SKM-1 (cell line): ENCODE data around the gene FBLN5.
"Not testable (repeated sequence)": the region's sequence is repeated elsewhere in the genome, so short reads cannot be mapped to it uniquely, and the experiment has no call there.

ENCODE experiments used
- DNase-seq: peaks from one replicate; lab custom pipeline; 2025; ENCODE audit not compliant: unreplicated experiment; lab: John Stamatoyannopoulos, UW

The FBLN5 gene

DNA sequence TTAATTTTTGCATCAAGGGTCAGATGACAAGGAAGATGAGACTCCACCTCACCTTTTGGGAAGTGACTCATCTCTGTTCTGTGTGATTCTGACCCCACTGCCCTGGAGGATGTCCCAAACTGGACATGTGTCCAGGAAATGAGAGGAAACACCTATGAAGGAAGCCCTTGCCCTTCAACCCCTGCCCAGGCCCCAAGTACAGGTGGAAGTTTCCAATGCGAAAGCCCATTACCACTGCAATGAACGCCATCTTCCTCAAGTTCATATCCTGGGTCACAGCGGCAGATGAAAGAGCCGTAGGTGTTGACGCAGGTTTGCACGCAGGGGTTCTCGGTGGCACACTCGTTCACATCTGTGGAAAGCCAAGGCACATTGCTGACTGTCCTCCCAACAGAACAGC is 60.5 kb downstream of the FBLN5 start:
- no peak for DNase-seq

DNA sequence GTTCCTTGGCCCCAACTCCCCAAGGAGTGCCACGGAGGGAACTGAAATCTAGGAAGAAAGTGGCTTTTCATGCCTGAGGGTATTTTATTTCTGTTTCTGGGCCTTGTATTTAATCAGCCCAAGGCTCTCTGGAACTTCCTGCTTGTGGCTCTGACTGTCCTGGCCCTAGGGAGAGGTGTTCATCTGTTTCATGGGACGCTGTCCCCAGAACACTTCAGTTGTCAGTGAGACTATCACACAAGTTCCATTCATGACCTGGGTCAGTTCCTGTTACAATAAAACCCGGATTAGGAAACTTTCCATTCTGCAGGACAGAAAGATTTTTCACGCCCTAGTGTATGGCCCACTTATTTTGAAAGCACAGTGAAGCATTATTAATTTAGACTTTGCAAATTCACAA is 61.7 kb downstream of the FBLN5 start:
- DNase-seq = no peak

DNA sequence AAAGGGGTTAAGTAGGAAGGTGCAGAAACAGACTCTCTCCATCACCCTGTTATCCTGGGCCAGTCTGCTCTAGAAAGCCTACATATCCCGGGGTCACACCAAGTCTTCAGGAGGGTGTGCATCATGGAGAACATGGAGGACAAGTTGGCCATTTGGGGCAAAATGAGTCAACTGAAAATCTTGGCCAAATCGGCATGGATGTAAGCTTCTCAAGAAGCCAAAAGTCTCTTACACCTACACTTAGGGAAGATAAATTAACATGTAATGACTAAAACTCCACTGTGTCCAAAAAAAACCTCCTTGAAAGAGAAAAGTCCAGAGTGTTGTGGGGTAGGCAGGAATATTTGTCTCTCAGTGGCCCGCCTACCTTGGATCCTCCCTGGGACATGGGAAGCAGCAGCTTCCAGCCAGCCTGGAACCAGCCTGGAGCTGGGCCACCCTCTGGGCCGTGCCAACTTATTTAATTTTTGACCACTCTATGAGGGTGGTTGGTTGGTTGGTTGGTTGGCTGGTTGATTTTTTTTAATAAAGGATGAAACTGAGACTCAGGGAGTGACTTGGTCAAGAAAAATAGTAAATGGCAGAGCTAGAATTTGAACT is 62.3 kb downstream of the FBLN5 start:
- DNase-seq = no peak

DNA sequence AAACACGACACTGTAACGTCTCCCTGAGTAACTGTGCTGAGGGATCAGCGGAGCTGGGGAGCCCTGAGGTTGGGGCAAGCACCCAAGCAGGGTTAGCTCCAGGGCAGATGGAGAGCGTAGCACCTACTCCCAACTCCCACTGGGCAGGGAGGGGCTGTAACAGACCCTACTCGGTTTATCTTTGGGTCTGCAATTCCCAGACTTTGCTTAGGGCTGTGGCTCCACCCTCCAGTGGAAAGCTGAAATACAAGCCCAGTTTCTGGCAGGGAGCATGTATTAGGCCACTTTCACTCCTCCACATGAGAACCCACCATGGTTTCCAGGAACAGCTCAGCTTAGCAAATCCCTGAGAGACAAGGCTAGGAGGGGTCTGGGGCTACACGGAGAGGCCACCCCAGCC is 62.8 kb downstream of the FBLN5 start:
- no peak for DNase-seq

DNA sequence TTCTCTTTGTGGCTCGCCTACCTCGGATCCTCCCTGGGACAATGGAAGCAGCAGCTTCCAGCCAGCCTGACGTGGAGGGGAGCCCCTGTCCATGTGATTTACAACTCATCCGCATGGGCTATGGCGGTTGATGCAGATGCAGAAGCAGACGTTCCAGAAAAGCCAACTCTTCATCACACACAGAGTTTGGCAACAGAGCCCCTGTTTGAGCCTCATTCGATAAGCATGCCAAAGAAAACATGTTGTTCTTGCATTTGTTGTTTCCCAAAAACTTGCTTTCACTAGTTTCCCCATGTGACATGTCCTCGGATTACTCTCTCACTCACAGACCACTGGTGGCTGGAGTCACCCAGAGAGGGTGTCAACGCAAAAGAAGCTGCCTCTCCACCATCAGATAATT is 63.7 kb downstream of the FBLN5 start:
- no peak for DNase-seq

DNA sequence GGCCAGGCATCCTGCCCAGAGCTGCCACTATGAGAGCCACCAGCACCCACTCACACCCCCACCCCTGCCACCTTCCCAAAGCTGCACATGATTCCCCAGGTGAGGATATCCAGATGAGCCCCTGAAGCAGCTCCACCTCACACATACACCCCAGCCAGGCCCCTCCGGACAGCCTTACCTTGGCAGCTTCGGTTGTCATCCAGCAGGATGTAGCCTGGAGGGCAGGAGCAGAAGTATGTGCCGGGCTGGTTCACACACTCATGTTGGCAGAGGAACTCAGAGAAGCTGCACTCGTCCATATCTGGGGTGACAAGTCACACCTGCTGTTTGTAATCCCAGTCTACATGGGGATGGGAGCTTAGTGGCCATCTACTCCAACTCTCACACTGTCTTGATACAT is 64.7 kb downstream of the FBLN5 start:
- DNase-seq = no peak

DNA sequence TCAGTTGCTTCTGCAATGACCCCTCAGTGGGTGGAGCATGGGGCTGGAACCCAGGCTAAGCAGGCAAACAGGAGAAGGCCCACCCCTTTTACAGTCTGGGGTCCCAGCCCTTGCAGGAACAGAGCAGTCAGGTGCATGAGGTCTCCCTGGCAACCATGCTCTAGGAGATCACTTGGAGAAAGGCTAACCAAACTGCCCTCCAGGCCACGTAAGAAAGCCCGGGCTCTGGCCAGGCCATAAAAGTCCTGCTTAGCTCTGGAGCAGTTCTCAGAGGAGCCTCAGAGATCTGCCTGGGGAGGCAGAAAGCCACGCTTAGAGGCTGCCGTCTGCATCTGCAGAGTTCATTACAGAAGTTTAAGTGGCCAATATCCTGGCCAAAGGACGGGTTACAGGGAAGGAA is 65.1 kb downstream of the FBLN5 start:
- DNase-seq = no peak

DNA sequence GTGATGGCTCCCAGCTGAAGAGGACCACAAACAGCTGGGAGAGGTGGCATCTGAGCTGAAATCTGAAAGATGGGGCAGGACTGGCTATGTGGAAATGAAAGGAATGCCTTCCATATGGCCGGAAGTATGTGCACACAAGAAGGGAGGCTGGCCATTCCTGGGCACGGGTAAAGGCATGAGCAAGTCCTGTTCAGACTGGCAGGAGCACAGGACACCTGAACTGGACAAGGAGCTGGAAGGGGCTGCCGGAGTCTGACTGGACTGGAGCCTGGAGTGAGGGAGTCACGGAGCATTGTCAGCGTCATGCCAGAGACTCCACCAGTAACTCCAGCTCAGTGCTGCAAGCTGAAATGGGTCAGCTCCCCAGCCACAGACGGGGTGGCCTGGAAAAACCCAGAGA is 68.3 kb downstream of the FBLN5 start:
- DNase-seq = no peak

DNA sequence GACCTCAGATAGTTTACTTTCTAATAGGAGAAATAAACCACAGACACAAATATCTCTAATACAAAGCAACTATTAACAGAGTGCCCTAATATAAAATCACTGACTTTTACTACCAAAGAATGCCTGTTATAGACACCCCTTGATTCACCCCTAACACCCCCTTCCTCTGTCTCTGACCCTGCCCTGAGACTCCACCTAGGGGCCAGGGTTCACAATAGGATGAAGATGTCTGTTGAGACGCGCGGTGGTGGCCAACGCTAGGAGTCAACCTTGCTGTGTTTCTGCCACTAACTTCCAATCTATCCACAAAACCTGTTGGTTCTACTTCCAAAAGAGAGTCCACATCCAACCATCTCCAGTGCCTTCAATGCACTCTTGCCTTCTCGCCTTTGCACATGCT is 69.2 kb downstream of the FBLN5 start:
- DNase-seq = no peak

DNA sequence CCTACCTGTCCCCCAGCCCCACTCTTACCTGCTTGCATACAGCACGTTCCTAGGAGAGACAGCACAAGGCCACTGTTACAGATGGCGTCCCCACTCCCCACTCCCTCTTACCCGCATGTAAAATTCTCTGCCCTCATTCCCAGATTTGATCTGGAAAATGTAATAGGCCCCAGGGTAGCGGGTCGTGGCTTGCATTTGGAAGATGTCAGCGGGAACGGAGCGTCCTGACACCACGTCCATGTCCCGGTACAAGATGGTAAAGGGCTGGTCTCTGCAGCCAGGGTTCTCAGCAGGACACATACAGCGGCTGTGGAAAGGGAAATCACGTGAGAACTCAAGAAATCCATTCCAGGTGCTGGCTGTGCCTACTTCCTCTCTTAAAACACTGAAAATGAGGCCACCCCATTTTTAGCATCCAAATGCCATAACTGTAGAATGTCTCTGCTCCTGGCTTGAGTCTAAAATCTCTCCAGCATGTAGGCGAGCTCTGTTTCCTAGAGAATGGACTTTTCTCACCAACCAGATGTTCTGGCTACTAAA is 70.0 kb downstream of the FBLN5 start:
- DNase-seq = no peak

DNA sequence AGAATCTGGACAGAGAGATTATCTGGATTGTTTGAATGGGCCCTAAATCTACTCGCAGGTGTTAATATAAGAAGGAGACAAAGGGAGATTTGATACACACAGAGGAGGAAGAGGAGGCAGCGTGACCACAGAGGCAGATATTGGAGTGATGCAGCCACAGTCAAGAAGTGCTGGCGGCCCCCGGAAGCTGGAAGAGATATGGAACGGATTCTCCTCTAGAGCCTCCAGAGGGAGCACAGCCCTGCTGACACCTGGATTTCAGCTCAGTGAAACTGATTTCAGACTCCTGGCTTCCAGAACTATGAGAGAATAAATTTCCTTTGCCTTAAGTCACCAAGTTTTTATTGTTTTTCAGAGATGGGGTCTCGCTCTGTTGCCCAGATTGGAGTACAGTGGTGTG is 71.0 kb downstream of the FBLN5 start:
- no peak for DNase-seq

DNA sequence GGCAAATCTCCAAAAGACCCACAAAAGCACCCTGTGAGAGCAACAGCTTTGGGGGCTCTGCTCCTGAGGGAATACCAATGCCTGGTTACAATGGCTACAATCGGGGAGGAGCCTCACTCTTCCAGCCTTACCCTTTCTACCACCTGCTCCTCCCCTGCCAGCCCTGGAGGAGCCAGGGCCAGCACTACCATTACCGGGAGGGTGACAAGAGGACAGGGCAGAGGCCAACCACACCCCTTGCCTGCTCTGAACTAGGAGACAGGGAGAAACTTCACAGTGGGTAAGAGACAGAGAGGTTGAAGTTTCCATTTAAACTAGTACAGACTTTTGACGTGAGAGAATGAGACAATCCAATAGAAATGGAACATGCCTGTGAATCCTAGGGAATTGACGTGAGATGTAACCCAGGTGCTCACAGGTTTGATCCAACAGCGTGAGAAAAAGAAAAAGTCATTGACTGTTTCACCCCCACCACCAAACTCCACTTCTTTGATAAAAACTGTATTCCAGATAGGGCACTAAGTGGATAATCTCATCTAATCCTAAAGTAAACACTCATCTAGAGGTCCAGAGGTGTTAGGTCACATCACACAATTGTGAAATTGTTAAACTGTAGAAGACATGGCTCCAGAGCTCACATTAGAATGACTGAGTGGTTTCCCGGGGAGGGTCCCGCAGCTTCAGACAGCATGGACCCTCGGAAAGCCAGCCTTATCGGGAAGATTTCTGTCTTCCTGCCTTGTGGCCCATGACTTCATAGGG is 71.8 kb downstream of the FBLN5 start:
- DNase-seq = no peak

DNA sequence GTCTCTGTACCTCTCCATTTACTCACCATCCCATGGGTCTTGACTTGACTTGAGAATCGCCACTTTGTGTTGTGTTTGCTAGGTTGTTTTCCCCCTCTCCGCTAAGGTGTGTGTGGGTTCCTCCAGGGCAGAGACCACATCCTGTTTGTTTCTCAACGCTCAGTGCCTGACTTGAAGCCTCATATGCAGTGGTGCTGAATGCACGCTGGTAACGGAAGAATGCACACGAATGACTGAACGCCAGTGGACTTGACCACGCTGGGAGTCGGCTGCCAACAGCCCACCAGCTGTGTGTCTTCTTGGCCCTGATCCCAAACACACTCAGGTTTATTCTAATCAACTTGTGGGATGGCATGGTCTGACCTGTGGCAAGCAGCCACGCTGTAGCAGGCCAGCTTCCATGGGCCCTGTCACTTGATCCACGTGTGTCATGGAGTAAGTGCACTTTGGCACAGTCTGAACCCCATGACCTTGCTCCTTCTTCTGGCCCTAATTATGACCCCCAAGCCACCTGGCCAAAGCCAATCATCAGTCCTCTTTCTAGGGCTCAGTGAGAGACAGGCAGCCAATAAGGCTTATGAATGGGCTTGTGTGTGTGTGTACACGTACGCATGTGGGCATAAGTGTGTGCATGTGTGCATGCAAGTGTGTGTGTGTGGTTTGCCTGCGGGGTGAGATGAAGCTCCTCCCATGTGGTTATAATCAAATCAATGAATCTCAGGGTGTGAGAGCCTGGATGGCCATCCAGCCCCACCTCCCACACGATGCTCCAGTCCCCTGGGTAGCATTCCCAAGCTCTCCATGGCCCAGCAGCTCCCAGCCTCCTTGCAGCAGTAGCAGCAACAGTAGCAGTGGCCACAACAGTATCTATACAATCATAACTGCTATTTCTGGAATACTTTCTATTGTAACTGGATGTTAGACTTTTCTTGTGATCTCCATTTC is 73.8 kb downstream of the FBLN5 start:
- DNase-seq = no peak

DNA sequence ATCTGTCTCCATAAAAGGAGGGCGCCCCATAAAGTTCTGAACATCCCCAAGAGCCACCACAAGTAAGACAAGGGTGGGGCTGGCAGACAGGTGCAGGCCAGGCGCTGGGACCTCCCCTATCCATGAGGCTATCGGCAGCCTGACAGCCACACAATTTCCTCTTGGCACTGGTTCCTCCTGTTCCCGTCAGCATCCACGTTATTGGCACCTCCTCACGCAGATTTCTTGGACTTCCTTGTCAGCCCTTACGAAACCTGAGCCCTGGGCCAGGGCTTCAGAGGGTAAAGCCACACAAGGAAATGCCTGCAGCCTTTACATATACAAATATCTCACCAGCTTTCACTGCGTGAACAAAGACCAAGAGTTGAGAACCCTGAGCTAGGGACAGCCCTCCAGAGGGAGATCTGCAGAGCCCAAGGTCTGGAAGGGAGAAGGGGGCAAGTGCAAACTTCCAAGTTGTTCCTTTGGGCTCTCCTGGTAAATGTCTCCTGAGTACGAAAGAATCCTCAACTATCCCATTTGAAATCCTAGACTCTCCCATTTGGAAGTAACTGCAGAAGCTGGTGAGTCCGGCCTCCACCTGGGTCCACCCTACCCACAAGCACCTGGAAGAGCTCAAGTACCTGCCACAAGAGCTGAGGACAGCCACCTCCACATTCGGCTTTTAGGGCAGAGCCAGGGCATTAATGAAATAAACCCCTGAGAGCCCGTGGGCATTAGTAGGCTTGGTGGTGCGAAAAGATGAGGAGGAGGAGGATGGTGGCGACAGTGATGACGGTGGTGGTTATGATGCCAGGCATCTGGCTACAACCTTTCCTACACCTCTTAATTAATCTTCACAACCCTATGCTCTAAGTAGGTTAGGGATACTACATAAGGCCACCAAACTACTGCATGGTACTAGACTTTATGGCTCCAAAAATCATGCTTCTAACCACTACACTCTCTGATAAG is 74.7 kb downstream of the FBLN5 start:
- peak; percentile 27 for DNase-seq

DNA sequence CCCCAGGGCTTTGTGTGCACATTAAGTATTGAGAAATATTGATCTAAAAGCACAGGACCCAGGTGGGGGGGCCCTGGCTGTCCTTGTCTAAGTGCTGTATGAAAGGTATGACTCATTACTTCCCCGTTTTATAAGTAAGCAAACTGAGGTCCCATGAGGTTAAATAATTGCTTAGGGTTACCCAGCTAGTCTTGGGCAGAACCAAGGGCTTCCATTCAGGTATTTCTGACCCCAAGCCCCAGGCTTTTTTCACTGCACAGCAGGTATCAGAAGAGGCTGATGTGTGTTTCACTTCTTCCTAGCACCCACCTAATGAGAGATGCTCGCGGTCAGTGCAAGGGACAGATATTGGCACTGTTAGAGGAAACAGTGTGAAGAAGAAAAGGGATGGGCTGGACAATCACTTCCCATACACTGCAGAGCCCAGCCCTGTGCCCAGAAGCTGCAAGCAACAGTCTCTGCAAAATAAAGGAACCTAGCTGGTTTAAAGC is 75.4 kb downstream of the FBLN5 start:
- peak; percentile 1 for DNase-seq

DNA sequence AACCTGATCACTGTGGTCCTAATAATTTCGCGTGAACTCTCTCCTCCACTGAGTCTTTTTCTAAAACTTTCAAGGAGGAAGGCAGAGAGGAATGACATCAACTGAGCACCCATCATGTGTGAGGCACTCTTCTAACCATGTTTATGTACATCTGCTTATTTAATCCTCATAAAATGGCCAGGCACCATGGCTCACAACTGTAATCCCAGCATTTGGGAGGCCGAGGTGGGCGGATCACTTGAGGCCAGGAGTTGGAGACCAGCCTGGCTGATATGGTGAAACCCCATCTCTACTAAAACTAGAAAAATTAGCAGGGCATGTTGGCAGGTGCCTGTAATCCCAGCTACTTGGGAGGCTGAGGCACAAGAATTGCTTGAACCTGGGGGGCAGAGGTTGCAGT is 76.1 kb downstream of the FBLN5 start:
- DNase-seq = not testable (repeated sequence)

DNA sequence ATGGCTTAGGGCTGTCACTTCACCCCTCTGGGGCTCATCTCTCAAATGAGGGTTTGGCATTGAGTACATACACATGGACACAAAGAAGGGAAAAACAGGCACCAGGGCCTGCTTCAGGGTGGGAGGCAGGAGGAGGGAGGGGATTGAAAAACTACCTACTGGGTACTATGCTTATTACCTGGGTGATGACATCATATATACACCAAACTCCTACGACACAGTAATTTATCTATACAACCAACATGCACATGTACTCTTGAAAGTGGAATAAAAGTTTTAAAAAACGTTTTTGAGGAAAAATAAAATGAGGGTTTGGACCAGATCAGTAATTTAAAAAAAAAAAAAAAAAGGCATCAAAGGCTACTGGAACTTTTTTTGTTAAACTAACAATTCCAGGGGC is 76.6 kb downstream of the FBLN5 start:
- DNase-seq = no peak

DNA sequence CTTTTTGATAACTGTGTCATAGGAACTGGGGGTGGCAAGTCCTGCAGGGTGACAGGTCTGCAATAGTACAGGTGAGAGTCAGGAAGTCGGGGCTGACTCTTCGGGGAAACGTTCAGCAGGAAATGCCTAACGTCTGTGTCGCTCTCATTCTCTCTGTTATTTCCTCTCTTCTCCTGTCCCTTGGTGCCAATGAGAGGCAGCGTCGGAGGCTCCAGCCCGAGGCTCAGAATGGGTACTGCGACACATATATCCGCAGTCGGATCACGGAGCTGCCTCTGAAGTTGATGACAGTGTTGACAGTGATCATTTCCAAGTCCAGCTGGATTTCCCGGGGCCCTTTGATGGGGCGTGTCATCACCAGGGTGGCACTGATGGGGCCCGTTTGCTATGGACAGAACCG is 77.5 kb downstream of the FBLN5 start:
- DNase-seq = no peak

DNA sequence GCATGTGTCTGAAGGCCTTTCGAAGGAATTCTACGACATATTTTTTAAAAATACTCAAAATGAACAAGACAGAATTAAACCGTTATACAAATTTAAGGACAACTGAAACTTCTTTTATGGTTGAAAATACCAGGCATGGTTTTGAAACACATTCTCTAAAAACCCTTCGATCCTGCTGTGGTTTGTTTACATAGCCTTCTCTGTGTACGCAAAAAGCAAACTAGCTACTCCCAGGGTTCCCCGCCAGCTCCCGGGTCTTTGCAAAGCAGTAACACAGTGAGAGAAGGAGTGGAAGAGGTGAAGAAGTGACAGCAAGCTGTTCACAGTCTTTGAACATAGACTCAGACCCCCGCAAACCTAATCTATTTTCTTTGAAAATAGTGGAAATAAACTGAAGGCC is 77.9 kb downstream of the FBLN5 start:
- DNase-seq = no peak

DNA sequence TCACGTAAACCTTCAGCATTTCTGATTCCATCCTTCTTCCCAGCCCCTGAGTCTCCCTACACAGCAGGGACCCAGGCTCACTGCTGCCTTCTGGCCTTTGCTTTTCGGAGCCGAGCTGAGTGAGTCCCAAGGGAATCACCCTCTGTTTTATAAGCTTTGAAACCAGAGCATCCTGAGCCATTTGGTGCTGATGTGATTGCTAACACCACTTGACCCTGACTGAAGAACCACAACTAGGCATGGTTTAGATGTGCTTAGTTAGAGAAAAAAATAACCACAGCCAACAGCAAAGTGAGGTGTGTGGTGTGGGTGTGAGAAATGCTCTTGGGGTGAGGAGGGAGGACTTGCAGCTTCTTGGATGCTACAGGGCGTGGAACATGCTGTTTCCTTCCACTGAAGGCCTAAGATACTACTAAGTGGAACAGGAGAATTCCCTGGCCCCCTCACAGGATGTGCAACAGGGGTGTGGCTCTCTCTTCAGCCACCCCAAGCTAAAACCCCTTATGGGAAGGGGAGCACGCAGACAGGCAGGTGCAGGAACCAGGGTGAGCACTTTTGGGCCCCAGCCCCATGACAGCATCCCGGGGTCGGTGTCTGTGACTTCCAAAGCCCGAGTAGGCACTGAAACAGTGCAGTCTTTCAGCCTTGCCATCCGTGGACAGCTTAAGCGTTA is 80.0 kb downstream of the FBLN5 start, which contains the start of gene TC2N:
Gene TC2N, minus strand, starts transcription at position 221 of the 673 bp plus-strand sequence. CDS start 53,767 bp downstream, outside the sequence.
- DNase-seq = no peak
